ENCODE results near the gene LCK. TPM values are rescaled to one million over a fixed set of nuclear protein-coding genes. Genes with fewer than 3 reads are reported as not detected.

LCK gene
- total and polyA plus RNA-seq, 2 donors (not counting 1 experiment from before 2014, with no cell fraction given): 22.3 to 23.8 TPM

DNA sequence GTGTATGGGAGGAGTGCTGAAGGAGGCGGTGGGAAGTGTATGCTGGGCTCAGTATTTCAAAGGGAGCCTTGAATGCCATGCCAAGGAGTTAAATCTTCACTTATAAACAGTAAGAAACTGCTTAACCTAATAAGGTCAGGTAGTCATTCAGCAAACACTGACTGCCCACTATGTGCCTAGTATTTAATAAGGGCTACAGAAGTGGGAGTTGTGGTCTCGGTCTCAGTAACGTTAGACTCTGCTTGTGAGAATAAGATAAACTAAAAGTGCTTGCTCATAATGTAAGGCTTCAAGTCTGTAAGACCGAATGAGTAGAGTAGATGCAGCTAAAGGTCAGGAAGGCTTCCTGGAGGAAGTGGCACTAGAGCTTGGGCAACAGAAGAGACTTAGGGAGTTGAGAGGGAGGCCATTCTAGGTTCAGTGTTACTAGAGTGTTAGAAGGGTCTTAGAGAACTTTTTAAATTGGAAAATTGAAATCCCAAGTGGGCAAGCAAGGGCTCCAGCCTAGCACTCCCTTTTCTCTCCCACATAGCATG is 78.9 kb downstream of the LCK start:
- H3K4me3 ChIP-seq (ENCODE audit: control extremely low read depth in 1 of 5, extremely low read depth in 1 of 5, insufficient read depth in 1 of 5, low read depth in 2 of 5, low read length in 4 of 5): no peak overlapping the region
- no peak for ATAC-seq (ENCODE audit: low read depth)
- H3K27ac ChIP-seq (ENCODE audit: low read length in 2 of 2): peak overlapping the region in 1 of 2 donors; percentile 44
- peaks cover 18% of the 10 kb centered on the region in 2 donors for H3K4me1 ChIP-seq (ENCODE audit: control insufficient read depth in 2 of 2, insufficient read depth in 2 of 2, low read length in 2 of 2)
- Mint-ChIP-seq H3K27me3 (no peaks in the 10 kb centered on the region), H3K27ac (peak overlapping the region; percentile 22), H3K4me3 (no peak overlapping the region), H3K9me3 (ENCODE audit: insufficient read depth) (no peaks in the 10 kb centered on the region), H3K4me1 (peaks cover 26% of the 10 kb centered on the region)
- H3K27me3 ChIP-seq (replicated peaks in 1 of 4; ENCODE audit: control extremely low read depth in 1 of 4, control insufficient read depth in 3 of 4, insufficient read depth in 4 of 4, low read length in 3 of 4): no peaks in the 10 kb centered on the region
- intact Hi-C loops (cut with micrococcal nuclease): no loop called here
- no peak overlapping the region for H2AFZ ChIP-seq (ENCODE audit: insufficient read depth, low read depth, low read length, poor library complexity, severe bottlenecking)
- 90% methylated on average over 3 of the region's 4 CpGs for WGBS (ENCODE audit: insufficient coverage)
- DNase-seq: no peak
- no peaks in the 10 kb centered on the region for H3K9me3 ChIP-seq (ENCODE audit: control extremely low read depth in 1 of 3, control insufficient read depth in 2 of 3, insufficient read depth in 1 of 3, low read length in 2 of 3)
- TF ChIP-seq EZH2 (IDR thresholded peaks at IDR 0.05; ENCODE audit: borderline replicate concordance, insufficient read depth, low read depth, low read length, poor library complexity, severe bottlenecking): no peak
- TF ChIP-seq CTCF (IDR thresholded peaks at IDR 0.05): no peak
- peaks cover 38% of the 10 kb centered on the region for H3K79me2 ChIP-seq (ENCODE audit: control insufficient read depth, insufficient read depth, low read length)
- H3K36me3 ChIP-seq (replicated peaks in 1 of 2; ENCODE audit: control extremely low read depth in 1 of 2, control insufficient read depth in 1 of 2, extremely low read depth in 1 of 2, insufficient read depth in 2 of 2, low read length in 1 of 2): peaks cover 1 to 80% of the 10 kb centered on the region in 2 experiments
- peaks cover 26% of the 10 kb centered on the region for H4K20me1 ChIP-seq (ENCODE audit: control insufficient read depth, insufficient read depth, low read length, poor library complexity, severe bottlenecking)
- no peak overlapping the region for H3K4me2 ChIP-seq (replicated peaks; ENCODE audit: low read depth, low read length, poor library complexity, severe bottlenecking)
- ChIA-PET POLR2A (interaction anchor here (0.6 to 1.3 kb wide), 3 partner anchors 9 to 268 kb away, joined by 3 to 4 read pairs (median 4); partner anchors contain the start of gene HDAC1), CTCF (no interaction called here)
- no peak overlapping the region for H3K9ac ChIP-seq (ENCODE audit: low read length)

DNA sequence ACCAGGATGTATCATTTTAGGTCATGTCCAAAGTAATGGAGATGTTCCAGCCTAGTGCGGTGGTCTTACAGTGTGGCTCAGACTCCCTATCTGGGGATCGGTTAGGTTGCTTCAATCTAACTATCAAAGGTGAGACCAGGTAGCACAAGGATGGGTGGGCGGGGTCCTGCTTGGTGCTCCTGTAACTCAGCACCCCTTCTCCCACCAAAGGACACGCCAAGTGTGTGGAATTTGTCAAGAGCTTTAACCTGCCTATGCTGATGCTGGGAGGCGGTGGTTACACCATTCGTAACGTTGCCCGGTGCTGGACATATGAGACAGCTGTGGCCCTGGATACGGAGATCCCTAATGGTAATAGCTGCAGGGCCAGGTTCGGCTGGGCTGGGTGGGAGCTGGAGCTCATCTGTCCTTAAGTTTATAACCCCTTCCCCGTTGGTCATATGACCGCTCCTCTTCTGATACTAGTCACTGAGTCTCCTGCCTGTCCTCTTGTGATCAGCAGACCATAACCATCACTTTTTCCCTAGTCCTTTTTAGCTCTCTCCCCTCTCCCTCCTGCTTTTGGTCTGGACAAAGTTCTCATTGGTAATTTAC is 79.6 kb downstream of the LCK start:
- WGBS (ENCODE audit: insufficient coverage): 95% methylated on average over 12 of the region's 12 CpGs
- Histone ChIP-seq H3K9ac (ENCODE audit: low read length) (no peak overlapping the region), H3K27me3 (replicated peaks in 1 of 4; ENCODE audit: control extremely low read depth in 1 of 4, control insufficient read depth in 3 of 4, insufficient read depth in 4 of 4, low read length in 3 of 4) (no peaks in the 10 kb centered on the region), H3K4me2 (replicated peaks; ENCODE audit: low read depth, low read length, poor library complexity, severe bottlenecking) (no peak overlapping the region), H3K4me1 (ENCODE audit: control insufficient read depth in 2 of 2, insufficient read depth in 2 of 2, low read length in 2 of 2) (peaks cover 18 to 19% of the 10 kb centered on the region in 2 donors), H4K20me1 (ENCODE audit: control insufficient read depth, insufficient read depth, low read length, poor library complexity, severe bottlenecking) (peaks cover 26% of the 10 kb centered on the region), H3K36me3 (replicated peaks in 1 of 2; ENCODE audit: control extremely low read depth in 1 of 2, control insufficient read depth in 1 of 2, extremely low read depth in 1 of 2, insufficient read depth in 2 of 2, low read length in 1 of 2) (peaks cover 1 to 74% of the 10 kb centered on the region in 2 experiments), H3K27ac (ENCODE audit: low read length in 2 of 2) (peak overlapping the region in 1 of 2 donors; percentile 44), H2AFZ (ENCODE audit: insufficient read depth, low read depth, low read length, poor library complexity, severe bottlenecking) (no peak overlapping the region), H3K4me3 (ENCODE audit: control extremely low read depth in 1 of 5, extremely low read depth in 1 of 5, insufficient read depth in 1 of 5, low read depth in 2 of 5, low read length in 4 of 5) (no peak overlapping the region), H3K79me2 (ENCODE audit: control insufficient read depth, insufficient read depth, low read length) (peaks cover 32% of the 10 kb centered on the region), H3K9me3 (ENCODE audit: control extremely low read depth in 1 of 3, control insufficient read depth in 2 of 3, insufficient read depth in 1 of 3, low read length in 2 of 3) (no peaks in the 10 kb centered on the region)
- TF ChIP-seq CTCF (IDR thresholded peaks at IDR 0.05) (no peak), EZH2 (IDR thresholded peaks at IDR 0.05; ENCODE audit: borderline replicate concordance, insufficient read depth, low read depth, low read length, poor library complexity, severe bottlenecking) (no peak)
- Mint-ChIP-seq H3K4me1 (peaks cover 27% of the 10 kb centered on the region), H3K4me3 (no peak overlapping the region), H3K9me3 (ENCODE audit: insufficient read depth) (no peaks in the 10 kb centered on the region), H3K27ac (no peak overlapping the region), H3K27me3 (no peaks in the 10 kb centered on the region)
- intact Hi-C loops (cut with micrococcal nuclease): no loop called here
- ChIA-PET POLR2A (interaction anchor here (0.8 to 1.3 kb wide), 2 partner anchors 9 to 39 kb away, joined by 4 read pairs; partner anchors contain the start of gene HDAC1), CTCF (interaction anchor here (0.9 to 1.5 kb wide), 5 partner anchors 12 to 115 kb away, joined by 3 to 6 read pairs (median 4); no protein-coding TSS in a partner anchor)
- DNase-seq (no peak), ATAC-seq (ENCODE audit: low read depth) (no peak)

Measured in B cell (primary cell).